ENCODE data around the gene CROT.

The CROT gene

GRCh38 chr7:87342231-87342630, 3.2 kb upstream of the CROT start:
- no peak for DNase-seq

GRCh38 chr7:87344446-87344845, 1.0 kb upstream of the CROT start:
- DNase-seq: no peak

- DNase-seq: peak; percentile 29
Measured at GRCh38 chr7:87345962-87346371, 503 bp downstream of the CROT start.

GRCh38 chr7:87347207-87347606, 1.7 kb downstream of the CROT start:
- DNase-seq: no peak

- no peak for DNase-seq
Measured at GRCh38 chr7:87347664-87348063, 2.2 kb downstream of the CROT start.

- DNase-seq: no peak
Measured at GRCh38 chr7:87354749-87355148, 9.3 kb downstream of the CROT start.

- no peak for DNase-seq
Measured at GRCh38 chr7:87356448-87356847, 11.0 kb downstream of the CROT start.

GRCh38 chr7:87359366-87359765, 13.9 kb downstream of the CROT start:
- DNase-seq: no peak

- no peak for DNase-seq
Measured at GRCh38 chr7:87361320-87361719, 15.9 kb downstream of the CROT start.

- no peak for DNase-seq
Measured at GRCh38 chr7:87363342-87363741, 17.9 kb downstream of the CROT start.

GRCh38 chr7:87364246-87364645, 18.8 kb downstream of the CROT start:
- no peak for DNase-seq

GRCh38 chr7:87369216-87369615, 23.8 kb downstream of the CROT start:
- no peak for DNase-seq

- DNase-seq: no peak
Measured at GRCh38 chr7:87370660-87371180, 25.3 kb downstream of the CROT start.

GRCh38 chr7:87375662-87376435, 30.4 kb downstream of the CROT start:
- DNase-seq: no peak

- DNase-seq: no peak
Measured at GRCh38 chr7:87380905-87381304, 35.4 kb downstream of the CROT start.

GRCh38 chr7:87391020-87391701, 45.7 kb downstream of the CROT start:
- no peak for DNase-seq

- DNase-seq: no peak
Measured at GRCh38 chr7:87395442-87396020, 50.1 kb downstream of the CROT start.

GRCh38 chr7:87398446-87398845, 53.0 kb downstream of the CROT start:
- DNase-seq: no peak

- no peak for DNase-seq
Measured at GRCh38 chr7:87404674-87405073, 59.2 kb downstream of the CROT start.

- no peak for DNase-seq
Measured at GRCh38 chr7:87411186-87411585, 65.7 kb downstream of the CROT start.

GRCh38 chr7:87413029-87413428, 67.6 kb downstream of the CROT start:
- DNase-seq: no peak

GRCh38 chr7:87413951-87414793, 68.7 kb downstream of the CROT start:
- DNase-seq: no peak

GRCh38 chr7:87414794-87415188, 69.3 kb downstream of the CROT start:
- no peak for DNase-seq
